ENCODE results near the gene TEKTIP1.

The TEKTIP1 gene

DNA sequence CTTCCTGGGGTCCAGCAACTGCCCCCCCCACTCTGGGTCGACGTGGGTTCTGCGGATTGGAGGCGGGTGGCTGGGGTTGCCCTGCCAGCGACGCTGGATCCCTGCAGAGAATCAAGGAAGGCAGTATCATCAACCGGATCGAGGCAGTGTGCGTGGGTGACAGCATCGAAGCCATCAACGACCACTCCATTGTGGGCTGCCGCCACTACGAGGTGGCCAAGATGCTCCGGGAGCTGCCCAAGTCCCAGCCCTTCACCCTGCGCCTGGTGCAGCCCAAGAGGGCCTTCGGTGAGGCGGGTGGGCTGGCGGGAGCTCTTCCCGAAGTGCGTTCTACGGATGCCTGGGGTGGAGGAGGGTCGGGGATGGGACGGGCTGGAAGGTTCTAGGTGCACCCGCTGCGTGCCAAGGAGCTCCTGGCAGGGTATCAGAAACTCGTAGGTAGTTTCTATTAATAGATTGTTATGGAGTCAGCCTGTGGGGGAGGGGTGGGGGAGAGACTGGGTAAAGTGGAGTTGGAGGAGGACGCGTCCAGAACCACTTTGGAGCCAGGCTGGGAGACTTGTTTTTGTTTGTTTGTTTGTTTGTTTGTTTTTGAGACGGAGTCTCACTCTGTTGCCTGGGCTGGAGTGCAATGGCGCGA is 47.9 kb downstream of the TEKTIP1 start:
- FAIRE-seq = no peak

DNA sequence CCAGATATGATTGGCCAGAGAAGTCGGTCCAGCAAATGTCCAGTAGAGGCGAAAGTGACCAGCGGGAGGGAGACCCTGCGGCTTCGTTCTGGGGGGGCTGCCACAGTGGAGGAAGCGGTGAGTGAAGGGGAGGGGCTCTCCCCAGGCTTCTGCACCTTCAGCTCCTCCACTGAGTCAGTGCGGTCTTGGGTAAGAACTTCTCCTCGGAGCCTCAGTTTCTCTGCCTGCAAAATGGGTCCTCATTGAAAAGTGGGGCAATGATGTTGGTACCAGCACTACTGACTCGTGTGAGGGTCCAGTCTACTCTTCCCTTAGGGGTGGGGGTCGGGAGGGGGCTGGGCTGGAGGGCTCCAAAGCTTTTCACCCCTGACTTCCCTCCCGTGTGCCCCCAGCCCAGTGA is 50.5 kb downstream of the TEKTIP1 start:
- no peak for FAIRE-seq

DNA sequence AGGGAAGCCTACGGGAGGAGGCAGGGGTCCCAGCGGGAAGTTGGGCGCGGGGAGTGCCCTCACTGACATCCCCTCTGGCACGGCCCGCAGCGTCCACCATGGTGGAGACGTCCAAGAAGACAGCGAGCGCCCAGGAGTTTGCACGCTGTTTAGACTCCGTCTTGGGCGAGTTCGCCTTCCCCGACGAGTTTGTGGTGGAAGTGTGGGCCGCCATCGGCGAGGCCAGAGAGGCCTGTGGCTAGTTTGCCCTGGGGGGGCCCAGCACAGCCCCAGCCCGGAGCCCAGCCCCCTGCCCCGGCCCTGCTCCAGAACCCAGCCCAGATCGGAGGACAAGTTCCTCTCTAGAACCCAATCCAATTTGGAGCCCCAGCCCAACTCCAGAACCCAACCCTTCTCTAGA is 51.0 kb downstream of the TEKTIP1 start:
- FAIRE-seq = no peak

DNA sequence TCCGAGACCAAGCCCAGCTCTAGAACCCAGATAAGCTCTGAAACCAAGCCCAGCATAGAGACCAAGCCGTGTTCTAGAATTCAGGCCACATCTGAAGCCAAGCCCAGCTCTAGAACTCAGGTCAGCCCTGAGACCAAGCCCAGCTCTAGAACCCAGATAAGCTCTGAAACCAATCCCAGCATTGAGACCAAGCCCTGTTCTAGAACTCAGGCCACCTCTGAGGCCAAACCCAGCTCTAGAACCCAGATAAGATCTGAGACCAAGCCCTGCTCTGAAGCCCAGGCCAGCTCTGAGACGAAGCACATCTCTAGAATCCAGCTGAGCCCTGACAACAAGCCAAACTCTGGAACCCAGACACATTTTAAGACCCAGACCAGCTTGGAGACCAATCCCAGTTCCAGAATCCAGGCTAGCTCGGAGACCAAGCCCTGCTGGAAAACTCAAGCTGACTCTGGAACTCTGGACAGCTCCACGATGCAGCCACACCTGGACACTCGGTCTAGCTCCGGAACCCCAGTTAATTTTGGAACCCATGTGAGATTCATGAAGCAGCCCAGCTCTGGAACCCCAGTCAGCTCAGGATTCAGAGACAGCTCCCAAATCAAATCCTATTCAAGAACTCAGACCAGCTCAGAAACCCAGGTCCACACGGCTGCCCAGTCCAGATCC is 52.2 kb downstream of the TEKTIP1 start:
- no peak for FAIRE-seq

DNA sequence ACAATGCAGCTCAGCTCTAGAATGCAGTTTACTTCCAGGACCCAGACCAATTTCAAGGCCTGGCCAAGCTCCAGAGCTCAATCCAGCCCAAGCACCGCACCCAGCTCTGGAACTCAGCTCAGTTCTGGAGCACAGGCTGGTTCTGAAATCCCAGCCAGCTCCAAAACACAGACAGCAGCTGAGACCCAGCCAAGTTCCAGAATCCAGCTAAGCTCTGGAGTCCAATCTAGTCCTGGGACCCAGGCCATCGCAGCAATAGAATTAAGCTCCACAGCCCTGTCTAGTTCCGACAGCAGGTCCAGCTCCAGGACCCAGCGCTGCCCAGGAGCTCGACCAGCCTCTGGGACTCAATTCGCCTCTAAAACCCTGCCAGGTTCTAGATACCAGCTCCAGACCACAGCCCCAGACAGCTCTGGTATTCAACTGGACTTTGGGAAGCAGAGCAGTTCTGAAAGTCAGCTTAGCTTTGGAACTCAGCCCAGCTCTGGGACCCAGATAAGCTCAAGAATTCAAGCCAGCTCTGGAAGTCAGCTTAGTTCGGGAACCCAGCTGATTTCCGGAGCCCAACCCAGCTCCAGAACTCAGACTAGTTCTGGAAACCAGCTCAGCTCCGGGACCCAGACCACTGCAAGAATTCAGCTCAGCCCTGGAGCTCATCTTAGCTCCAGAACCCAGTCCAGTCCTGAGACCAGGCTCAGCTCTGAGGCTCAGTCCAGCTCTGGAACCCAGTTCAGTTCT is 53.1 kb downstream of the TEKTIP1 start:
- no peak for FAIRE-seq

DNA sequence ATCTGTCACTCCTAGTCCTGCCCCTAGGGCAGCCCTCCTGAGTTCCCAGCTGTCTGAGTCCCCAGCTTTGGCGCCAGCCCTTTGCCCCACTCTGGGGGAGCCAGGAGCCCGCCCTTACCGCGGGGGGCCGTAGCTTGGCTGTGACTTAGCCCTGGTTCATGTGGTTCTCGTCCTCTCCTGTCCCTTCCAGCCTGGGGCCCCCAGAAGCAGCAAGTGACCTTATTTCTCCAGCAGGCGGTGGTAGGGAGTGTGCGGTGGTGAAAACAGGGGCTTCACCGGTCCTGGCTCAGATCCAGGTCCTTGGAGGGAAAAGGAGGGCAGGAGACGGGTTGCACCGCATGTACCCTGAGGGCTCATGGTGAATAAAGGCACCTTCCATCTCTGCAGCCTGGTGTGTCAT is 54.2 kb downstream of the TEKTIP1 start:
- no peak for FAIRE-seq

Data from colon (tissue), 2 donors.